Renal pelvis (tissue), 4 donors: ENCODE measurements around the gene TMEM178B. TPM values are rescaled to one million over a fixed set of nuclear protein-coding genes. Genes with fewer than 3 reads are reported as not detected.
A peak's percentile ranks its signal among the peaks of the same experiment; 100 is the strongest.
"Not testable (repeated sequence)": the region's sequence is repeated elsewhere in the genome, so short reads cannot be mapped to it uniquely, and the experiment has no call there.

Source experiments
- DNase-seq: peaks from one replicate; pipeline ENCODE4 v3.0.0-alpha.2; 2013
- polyA plus RNA-seq, 3 donors: library from polyadenylated mRNA; unstranded; fragments of 120-200 nt; gene quantifications; one replicate each; pipeline ENCODE4 v1.2.1, GENCODE V29; 2013; ENCODE audit not compliant: insufficient read length in 3 of 3

Gene TMEM178B
- polyA plus RNA-seq, 3 donors = 0.27 to 0.38 (median 0.34) TPM

DNA sequence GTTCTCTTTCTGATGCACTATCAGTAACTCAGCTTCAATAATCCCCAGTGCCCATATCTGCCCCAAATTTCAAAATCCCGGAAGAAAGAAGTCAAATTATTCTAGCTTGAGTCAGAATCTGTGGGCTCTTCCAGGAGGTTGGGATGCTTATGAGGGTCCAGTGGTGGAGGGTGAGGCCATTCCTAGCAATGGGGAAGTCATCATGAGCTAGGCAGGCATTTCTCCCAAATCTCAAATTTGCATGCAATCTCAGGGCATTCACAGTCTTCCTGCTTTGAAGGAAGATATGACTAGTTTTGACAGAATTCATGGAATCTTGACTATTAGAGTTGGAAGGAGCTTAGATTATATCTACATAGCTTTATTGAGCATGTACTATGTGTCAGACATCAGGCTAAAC, 313.0 kb downstream of the TMEM178B start:
- no peak for DNase-seq

DNA sequence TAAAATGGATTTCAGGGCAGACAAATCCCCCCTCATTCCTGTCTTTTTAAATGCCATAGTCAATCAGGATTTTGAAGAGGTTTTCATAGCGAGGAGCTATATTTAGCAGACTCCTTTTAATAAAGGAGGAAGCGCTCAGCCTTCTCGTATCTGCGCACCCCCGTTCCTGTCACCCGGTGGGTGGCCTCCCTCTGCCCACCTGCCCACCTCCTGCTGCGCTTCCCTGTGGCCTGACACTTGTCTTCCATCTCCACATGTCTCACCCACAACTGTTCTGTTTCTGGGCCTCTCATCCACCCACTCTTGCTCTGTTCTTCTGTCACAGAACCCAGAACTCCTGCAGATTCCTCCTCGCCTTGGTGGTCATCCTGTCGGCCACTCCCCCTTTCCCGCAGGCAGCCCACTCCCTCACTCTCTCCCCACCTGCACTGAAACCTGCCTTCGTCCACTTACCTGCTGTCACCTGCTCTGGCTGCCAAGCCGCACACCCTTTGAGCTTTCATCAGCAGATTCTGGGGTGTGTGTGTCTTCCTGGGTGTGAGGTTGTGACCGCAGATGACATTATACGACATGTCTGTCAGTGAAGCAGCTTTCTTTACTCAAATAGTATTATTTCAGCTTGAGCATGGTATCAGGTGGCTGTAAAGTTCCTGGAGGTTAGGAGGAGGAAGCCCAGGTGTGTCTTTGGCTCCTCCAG, 313.8 kb downstream of the TMEM178B start:
- peak; percentile 3 for DNase-seq

DNA sequence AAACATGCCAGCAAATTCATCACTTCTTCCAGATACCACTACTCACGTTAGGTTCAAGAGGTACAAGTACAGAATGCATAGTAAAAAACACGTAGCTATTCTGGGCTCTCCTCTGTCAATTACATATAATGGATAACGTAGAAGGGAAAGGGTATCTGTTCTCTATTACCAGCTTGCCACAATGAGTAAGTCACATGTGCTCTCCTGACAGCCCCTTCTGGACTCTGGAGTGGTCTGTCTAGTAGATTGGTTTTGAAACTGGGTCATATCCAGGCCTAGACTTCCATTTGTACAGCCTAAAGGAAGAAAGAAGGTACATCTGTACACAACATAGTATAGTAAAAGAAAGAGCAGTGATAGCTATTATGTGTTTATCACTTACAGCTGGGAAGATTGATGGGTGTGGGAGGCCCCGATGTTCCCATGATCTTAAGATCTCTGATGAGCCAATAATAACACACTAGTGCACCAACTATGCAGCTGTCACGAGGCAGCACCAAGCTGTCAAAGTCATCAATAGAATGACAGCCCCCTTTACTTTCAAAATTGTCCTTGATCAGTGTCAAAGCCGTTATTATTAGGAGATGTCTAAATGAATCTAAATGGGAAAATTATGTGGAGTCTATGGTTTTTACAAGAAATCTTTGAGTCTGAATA, 315.4 kb downstream of the TMEM178B start:
- DNase-seq = no peak

DNA sequence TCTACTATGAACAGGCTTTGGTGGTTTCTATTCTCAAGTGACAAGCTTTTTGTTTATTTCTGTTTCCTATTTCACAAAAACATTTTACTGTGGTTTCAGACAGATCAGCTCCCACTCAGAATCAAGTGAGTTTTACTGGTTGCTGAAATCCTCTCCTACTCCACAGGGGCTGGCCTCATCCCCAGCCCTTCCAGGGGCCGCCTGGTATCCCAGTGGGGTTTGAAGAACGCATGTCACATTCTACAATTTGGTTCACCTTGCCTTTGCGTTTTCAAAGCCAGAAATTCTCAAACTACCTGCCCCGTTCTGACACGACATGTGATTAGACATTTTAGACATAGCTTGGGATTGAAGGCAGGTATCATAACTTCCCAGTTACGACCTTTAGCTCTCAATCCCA, 316.5 kb downstream of the TMEM178B start:
- no peak for DNase-seq

DNA sequence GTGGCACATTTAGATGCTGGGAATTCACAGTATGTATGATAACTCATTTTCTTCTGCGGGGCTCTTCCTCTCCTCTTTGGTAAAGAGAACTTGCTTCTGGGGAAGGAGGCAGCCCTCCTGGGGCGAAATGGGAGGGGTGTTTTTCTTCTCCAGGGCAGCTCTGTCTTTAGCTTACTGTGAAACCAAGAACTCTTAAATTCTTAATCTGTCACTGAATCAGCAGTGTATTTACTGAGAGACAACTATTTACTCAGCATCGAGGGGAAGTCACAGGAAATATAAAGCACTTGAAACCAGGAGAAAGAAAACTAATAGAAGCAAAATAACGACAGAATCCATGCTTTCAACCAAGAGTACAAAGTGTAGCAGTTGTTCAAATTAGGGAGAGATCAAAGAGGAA, 319.2 kb downstream of the TMEM178B start:
- DNase-seq = no peak

DNA sequence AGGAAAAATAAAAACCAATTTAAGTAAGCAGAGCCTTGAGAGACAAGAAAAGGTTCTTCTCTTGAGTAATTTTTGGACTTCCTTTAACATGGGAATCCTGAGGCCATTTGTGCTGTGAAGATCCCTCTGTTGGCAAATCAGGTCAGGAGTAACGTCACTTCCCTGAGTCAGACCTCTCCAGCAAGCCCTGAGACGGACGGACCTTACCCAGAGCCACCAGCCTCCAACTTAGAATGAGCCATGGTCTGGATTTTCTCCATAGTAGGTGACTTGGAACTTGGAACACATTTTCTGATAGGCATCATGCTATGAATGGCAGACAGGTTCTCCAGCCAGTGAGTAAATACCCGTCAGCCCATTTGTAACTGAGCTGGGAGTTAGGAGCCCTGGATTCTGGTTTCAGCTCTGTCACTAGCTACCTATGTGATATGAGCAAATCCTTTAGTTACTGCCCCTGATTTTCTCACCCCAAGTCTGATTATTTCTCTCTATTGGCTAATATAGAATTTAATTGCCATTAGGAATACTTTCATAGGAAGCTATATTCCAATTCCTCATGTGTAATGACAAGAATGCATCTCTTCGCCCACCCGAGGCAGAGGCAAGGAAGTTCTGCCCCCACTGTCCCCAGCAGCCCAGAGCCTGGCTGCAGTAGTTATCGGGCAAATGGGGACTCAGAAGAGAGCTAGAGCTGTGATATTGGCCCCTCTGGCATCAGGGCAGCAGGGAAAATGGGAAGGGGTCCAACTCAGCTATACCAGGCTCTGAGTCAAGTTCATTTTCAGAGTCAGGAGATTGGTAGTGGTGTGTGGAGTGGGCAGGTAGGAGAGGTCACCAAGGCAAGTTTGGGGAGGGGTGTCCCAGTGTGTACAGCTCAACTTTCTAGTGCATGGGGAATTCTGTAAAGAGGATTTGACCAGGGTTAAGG, 323.6 kb downstream of the TMEM178B start:
- DNase-seq = no peak

DNA sequence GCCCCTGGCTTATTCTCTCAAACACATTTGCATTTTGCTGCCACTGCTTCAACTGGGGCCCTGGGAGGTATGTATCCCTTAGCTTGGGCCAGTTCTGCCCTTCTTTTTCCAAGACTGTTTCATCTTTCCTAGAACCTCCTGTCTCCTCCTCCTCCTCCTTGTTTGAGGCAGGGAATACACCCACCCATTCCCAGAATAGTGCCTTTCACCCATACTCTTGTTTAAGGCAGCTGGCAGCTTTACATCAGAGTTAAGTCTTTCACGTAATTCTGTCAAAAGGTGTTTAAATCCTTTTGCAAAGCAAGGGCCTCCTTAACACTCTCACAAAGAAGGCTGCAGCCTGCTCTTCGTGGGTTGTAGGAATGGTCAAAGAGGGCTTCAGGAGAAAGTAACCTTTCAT, 326.5 kb downstream of the TMEM178B start:
- no peak for DNase-seq

DNA sequence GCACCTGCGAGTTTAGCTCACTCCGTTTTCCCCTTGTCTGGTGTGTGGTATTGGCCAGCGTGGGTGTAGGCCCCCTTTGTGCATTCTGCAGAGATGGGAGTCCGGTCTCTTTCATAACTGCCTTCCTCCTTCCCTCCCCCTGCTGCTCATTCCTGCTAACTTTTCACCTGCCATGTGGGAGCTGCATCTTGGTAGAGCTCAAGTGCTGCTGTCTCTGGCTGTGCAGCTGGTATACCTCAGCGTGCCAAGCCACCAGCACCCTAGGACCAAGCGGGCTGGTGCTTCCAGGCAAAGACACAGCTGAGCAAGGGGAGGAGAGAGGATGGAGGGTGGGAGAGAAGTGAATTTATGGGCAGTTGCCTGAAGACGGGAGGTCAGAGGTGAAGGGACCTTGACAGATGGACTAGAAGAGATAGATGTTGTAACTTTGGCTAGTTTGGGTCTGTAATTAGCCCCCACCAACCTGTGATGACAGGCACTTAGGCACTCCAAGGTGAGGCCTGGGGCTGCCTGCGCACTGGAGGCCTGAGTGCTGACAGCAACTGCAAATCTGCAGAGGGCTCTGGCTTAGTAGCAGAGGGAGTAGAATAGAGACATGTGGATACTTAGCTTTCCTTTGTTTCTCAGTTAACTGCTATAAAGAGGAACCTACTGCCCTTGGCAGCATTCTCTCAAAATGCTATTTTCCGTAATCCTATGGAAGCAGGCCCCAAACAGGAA, 328.6 kb downstream of the TMEM178B start:
- DNase-seq = no peak

DNA sequence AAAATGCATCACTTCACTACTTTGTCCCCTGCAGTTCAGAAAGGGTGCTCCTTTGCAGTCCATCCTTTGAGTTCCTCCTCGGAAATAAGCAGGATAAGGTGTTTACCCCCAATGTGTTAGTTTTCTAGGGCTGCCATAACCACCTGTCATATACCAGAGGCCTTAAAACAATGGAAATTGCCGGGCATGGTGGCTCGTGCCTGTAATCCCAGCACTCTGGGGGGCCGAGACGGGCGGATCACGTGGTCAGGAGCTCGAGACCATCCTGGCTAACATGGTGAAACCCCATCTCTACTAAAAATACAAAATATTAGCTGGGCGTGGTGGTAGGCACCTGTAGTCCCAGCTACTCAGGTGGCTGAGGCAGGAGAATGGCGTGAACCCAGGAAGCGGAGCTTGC, 330.0 kb downstream of the TMEM178B start:
- not testable (repeated sequence) for DNase-seq

DNA sequence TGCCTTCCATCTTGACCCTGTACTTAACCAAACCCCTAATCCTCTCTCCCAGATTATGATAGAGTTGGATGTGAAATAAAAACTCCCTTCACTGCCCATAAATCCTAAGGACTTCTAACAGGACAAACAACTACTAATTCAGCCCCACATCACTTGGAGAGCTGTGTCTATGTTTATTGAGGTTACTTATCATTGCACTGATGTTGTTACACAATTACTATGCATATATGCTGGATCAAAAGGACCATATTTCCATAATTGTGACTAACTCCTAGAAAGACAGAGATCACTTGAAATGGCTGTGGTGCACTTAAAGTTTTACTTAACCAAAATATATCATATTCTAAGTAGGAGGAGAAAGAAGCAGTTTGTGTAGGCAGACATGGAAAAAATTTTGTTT, 332.5 kb downstream of the TMEM178B start:
- no peak for DNase-seq

DNA sequence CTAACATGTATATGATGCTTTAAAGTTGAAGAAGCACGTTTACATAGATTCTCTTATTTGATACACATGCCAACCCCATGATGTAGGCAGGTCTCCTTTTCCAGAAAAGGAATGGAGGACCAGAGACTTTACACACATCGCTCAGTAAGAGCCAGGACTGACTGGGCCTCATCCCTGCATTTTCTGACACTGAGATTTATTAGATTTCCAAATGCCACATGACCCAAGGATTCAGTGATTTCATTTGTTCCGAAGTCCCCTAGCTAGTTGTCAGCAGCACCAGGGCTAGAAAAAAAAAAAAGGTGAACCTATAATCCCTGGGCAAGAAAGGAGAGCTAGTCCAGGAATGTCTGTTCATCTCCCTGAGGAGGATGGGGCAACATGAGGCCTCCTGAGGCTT, 334.0 kb downstream of the TMEM178B start:
- no peak for DNase-seq

DNA sequence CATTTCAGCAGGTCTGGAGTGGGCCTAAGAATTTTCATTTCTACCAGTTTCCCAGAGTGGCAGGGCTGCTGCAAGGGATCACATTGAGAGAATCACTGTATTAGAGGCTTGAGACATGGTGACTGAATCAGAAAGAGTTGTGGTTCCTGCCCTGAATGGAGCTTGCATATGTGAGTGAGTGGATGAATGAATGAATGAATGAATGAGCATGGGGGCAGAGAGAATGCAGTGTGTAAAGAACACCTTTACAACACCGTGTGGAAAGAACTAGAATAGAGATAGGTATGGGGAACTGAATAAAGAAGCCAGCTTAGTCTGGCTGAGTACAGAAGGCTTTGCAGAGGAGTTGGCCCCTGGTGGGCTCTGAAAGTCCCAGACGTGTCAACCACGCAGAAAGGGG, 334.6 kb downstream of the TMEM178B start:
- no peak for DNase-seq

DNA sequence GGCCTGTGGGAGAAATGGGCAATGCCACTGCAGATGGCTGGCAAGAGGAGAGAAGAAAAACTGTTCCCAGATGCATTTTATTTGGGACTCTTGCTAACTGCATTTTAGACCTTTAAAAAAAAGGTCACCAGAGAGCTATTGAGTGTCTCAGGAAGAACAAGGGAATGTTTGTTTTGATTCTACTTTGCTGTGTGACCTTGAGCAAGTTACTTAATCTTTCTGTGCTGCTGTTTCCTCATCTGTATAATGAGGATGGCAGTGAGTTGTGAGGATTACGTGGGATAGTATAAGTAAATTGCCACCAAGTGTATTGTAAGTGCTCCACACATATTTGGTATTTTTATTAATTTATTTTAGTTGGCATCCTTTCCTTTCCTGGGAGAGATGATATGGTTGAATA, 335.4 kb downstream of the TMEM178B start:
- no peak for DNase-seq

DNA sequence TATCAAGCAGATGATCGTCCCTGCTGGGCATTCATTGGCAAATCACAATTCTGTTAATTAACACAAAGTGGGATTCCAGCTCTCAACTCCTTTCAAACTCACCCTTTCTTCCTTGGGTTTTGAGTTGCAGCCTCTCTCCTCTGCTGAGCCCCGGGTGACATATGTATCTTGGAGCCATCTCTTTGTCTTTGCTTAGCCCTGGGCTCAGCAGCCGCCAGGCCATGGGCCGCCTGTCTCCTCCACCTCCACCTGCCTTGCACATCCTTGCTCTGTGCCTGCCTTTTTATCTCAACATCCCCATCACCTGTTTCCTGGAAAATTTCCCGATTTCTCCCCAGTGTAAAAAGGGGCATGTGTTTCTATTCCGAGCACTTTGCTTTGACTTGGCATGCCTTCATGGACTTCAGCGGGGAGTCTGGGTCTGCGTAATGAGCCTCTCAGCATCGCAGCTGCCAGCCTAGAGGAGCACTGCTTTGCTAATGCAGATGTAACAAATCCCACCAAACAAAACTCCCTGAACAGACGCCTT, 336.0 kb downstream of the TMEM178B start:
- DNase-seq = no peak

DNA sequence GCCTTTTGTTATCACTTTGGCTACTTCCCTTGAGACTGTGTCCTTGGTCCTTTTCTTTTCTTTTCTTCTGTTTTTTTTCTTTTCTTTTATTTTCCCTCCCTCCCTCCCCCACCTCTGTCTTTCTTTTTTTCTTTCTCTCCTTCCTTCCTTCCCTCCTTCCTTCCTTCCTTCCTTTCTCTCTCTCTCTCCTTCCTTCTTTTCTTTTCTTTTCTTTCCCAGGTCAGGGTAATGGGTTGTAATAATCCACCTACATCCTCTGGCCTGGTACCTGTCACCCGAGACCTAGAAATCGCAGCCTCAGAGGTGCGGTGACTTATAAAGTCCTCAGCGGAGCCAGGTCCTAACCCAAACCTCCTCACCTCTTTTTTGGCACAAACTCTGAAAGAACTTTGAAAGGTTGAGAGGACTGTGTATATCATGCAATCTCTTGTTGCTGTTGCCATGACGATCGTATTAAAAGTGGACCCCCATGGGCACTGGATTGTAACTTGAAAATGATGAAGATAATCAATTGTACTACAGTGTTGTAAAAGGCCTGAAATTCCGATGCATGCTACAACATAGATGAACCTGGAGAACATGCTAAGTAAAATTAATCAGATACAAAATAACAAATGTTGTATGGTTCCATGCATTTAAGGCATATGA, 336.6 kb downstream of the TMEM178B start:
- DNase-seq = no peak

DNA sequence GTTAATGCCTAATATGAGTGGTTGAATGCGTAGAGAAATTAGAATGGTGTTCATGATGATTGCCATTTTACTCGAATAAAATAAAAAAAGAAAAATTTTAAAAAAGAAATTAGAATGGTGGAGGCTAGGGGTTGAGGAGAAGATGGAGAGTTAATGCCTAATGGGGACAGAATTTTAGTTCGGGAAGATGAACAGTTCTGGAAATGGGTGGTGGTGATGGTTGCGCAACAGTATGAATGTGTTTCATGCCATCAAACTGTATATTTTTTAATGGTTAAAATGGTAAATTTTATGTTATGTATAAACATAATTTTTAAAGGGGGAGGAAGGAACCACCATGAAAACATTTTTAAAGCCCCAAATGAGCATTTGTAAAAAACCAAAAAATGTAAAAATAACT, 337.3 kb downstream of the TMEM178B start:
- DNase-seq = no peak

DNA sequence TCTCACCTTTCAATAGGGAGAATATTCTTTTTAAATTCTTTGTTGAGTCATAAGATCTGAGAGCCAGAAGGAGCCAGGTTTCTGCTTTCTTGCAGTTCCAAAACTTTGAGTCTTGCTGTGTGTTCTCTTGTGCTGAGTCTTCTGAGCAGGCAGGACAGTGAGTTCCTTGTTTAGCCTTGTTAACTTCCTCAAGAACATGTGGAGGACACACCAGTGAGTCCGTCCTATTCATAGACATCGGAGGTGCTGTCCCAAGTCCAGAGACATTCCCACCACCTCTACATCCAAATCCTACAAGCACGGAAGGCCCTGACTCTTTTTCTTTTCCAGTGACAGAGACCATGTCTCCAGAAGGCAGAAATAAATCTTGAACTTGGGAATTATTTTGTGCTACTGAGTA, 342.1 kb downstream of the TMEM178B start:
- DNase-seq = no peak

DNA sequence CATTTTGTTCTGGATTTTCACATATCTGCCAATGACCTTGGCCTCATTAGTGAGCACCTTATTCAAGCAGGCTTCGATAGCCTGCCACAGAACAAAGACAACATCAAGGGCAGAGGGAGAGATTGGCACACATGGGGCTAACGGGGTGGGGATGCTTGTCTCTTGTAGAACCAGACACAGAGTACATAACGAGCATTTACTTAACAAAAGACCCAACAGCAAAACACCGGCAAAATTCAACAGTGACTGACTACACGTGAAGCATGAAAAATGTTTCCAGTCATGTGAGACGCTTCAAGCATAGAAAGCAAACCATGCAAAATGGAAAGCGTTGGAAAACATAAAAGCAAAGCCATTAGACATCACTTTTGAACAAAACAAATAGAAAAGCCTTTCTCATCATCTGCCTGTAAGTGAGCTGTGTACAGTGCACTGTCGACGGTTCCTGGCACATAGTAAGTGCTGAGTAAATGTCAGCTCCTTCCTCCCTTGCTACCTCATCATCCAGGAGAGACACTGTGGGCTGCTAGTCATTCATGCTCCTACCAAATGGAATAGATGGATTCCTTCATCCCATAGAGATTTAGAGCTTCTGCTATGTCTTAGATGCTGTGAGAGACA, 342.9 kb downstream of the TMEM178B start:
- no peak for DNase-seq

DNA sequence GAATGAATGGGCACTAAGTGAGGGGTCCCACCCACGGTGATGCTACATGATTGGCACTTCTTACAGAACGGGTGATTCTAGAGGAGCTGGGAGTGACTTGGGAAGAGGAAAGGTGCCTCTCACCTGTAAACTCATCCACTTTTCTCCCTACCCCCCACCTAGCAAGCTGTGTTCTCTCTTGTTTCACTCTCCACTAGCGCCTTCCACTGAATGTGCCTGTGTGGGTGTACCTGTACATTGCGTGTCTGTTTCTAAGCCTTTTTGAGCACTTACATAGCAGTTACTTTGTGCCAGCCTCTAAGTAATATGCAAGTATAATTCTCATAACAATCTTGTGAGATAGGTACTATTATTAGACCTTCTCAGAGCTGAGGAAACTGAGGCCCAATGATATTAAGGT, 343.6 kb downstream of the TMEM178B start:
- DNase-seq = no peak

DNA sequence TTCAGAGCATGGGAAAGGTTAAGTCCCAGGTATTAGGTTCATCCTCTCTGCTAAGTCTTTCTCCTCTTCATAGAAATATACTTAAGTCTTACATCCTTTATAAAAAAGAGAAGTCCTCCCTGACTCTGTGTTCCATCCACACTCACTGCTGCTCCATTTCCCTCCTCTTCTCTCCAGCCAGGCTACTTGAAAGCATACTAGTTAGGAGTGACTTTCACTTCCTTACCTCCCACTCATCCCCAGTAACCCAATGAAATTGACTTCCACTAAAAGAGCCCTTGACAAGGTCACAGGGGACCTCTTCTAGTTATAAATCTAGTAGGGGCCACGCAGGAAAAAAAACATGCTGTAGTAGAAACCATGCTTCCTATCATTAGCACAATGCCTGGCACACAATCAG, 344.2 kb downstream of the TMEM178B start:
- no peak for DNase-seq

DNA sequence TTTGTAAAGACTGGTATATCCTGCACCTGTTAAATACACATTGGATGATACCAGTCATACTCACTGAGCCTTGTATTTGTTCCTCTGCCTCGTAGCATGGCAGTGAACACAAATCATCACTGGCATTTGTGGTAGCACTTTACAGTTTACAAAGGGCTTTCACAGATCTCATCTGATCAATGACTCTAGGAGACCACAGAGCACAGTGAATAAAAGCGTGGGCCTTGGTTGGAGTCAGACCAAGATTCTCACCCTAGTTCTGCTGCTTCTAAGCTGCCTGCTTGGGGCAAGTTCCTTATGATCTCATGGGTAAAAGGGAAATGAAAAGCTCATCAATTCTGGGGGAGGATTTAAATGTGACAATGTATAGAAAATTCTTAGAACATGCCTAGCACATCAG, 347.4 kb downstream of the TMEM178B start:
- no peak for DNase-seq
